WI38 (cell line): Measurements from ENCODE around the gene NAA10.

Source experiments
- H3K4me3 ChIP-seq: 2 replicates; pipeline ENCODE4 v1.5.1; 2011; ENCODE audit warnings: low read depth, mild to moderate bottlenecking, control low read depth, low read length
- TF ChIP-seq, protein P1 (sequence below): IDR thresholded peaks from 2 replicates; pipeline ENCODE4 v1.5.1; 2012; ENCODE audit warnings: low read depth, mild to moderate bottlenecking, control low read depth, low read length

Gene NAA10

GRCh38 chrX:153969125-153969903 is 34.5 kb upstream of the NAA10 start:
- H3K4me3 ChIP-seq = peak overlapping the region; percentile 95
- TF ChIP-seq, protein P1, sequence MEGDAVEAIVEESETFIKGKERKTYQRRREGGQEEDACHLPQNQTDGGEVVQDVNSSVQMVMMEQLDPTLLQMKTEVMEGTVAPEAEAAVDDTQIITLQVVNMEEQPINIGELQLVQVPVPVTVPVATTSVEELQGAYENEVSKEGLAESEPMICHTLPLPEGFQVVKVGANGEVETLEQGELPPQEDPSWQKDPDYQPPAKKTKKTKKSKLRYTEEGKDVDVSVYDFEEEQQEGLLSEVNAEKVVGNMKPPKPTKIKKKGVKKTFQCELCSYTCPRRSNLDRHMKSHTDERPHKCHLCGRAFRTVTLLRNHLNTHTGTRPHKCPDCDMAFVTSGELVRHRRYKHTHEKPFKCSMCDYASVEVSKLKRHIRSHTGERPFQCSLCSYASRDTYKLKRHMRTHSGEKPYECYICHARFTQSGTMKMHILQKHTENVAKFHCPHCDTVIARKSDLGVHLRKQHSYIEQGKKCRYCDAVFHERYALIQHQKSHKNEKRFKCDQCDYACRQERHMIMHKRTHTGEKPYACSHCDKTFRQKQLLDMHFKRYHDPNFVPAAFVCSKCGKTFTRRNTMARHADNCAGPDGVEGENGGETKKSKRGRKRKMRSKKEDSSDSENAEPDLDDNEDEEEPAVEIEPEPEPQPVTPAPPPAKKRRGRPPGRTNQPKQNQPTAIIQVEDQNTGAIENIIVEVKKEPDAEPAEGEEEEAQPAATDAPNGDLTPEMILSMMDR = no peak

GRCh38 chrX:153968754-153969124 is 33.9 kb upstream of the NAA10 start:
- H3K4me3 ChIP-seq = peak overlapping the region; percentile 95
- TF ChIP-seq, protein P1 = no peak

- peak overlapping the region; percentile 95 for H3K4me3 ChIP-seq
- TF ChIP-seq, protein P1 = no peak
These were observed 33.4 kb upstream of the NAA10 start for GRCh38 chrX:153968255-153968654.

GRCh38 chrX:153967536-153968224 is 32.8 kb upstream of the NAA10 start:
- H3K4me3 ChIP-seq = no peak overlapping the region; the same call in 1 of the 2 replicates
- TF ChIP-seq, protein P1 = no peak

DNA sequence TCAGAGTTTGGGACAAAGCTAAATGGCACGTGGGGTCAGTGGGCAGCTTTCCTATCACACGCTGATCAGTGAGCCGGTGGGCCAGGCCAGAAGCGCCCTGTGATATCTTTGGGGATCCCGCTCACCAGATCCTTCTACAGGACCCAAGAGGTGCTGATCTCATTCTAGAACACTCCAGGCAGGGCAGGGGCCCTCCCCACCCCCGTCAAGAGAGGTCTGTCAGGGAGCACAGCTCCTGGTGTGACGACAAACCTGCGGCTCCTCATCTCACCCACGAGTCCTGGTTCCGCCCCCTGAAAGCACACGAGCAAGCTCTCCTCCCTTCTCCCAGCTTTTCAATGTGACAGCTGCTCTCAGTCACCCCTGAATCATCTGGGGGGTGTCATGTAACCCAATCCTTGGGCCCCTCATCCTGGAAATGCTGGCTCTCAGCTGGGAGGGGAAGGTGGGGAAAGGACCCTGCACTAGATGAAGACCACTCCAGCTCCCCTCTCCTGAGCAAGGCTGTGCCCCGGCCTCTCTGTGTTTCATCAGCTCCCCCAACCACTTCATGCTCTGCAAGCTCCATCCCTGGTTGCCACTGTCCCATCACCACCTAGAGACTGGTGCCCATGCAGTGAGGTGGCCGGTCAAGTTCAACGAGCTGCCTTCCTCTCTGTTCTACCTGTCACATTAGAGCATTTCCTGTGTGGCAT is 32.2 kb upstream of the NAA10 start:
- TF ChIP-seq, protein P1 = no peak
- H3K4me3 ChIP-seq = no peak overlapping the region

GRCh38 chrX:153966283-153966688 is 31.4 kb upstream of the NAA10 start:
- TF ChIP-seq, protein P1 = no peak
- no peak overlapping the region for H3K4me3 ChIP-seq
